GM18508 (cell line): ENCODE measurements around the gene TUBB1.
"Not testable (repeated sequence)": the region's sequence is repeated elsewhere in the genome, so short reads cannot be mapped to it uniquely, and the experiment has no call there.

Experiments
- ATAC-seq: cut with Tn5 transposase; IDR thresholded peaks from one replicate; pipeline ENCODE4 v1.9.1; 2021; ENCODE audit warnings: moderate number of reproducible peaks; ENCODE audit not compliant: insufficient read depth, unreplicated experiment

TUBB1 gene

DNA sequence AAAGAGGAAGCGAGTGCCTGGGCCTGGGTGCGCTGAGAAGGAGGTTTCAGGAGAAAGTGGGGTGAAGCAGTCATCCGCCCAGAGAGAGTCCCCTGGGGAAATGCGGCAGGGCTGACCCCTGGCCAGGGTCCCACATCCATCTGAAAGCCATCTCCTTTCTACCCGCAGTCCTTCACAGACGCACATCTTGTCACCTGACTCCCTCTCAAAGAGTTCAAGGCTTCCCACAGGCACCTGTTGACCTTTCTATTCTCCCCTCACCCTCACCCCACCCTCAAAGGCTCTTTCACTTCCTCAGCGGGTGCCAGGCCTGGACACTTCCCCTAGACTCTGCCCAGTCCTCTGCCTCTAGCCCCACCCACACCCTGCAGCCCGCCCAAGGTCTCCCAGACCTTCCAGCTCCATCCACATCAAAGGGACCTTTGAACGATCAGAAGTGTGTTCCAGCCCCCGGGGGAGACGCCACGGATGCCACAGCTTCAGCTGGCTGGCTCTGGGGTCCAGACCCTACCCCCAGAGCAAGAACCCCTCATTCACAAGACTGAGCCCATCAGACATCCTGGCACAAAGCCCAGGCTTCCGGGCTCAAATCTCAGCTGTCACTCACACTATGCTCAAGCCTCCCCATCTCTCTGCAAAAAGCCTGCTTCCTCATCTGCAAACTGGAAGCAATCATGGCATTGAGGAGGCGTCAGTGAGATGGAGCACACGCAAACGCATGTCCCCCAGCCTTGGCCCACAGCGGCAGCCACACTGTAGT is 14.3 kb upstream of the TUBB1 start:
- ATAC-seq, result peak; percentile 49

- ATAC-seq, result no peak
Measured at GRCh38 chr20:59005523-59006166, 13.6 kb upstream of the TUBB1 start.

- ATAC-seq, result no peak
Measured at GRCh38 chr20:59006167-59006863, 12.9 kb upstream of the TUBB1 start.

DNA sequence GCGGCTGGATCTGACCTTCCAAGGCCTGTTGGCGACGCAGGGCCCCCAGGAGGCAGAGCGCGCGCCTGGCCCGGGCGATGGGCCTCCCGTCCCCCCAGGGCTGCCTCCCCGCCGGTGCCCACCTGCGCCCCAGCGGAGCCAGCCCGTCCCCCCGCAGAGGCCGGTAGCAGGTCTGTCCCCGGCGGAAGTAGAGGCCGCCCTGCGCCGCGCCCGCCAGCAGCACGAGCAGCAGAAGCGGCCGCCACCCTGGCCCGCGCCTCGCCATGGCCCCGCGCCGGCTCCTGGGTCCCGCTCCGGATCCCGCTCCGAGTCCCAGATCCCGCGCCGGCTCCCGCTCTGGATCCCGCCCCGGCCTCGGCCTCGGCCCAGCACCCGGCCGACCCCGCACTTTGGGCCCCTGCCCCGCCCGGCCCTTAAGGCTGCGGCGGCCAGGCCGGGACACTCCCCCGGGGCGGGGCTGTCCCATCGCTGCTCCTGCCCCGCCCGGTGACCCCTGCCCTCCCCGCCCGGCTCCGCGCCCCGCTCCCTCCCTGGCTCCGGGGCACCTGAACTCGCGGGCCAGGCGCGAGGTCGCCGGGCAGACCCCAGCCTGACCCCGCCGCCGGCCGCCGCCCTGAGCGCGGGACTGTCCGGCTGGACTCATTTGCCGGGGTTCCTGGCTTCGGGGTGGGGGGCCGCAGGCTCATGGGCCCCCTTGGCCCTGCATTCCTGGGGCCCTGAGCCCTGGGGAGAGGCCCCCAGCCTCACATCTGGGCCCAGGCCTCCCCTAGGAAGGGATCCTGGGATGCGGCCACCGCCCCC is 12.2 kb upstream of the TUBB1 start, which contains the start of gene CTSZ:
Gene CTSZ (minus strand): TSS at position 391 of the 801 bp plus-strand sequence. CDS start 126 bp downstream, at position 265.
- no peak for ATAC-seq

GRCh38 chr20:59007665-59008511 is 11.3 kb upstream of the TUBB1 start:
- no peak for ATAC-seq

- ATAC-seq, result no peak
Measured at GRCh38 chr20:59008715-59009336, 10.4 kb upstream of the TUBB1 start.

DNA sequence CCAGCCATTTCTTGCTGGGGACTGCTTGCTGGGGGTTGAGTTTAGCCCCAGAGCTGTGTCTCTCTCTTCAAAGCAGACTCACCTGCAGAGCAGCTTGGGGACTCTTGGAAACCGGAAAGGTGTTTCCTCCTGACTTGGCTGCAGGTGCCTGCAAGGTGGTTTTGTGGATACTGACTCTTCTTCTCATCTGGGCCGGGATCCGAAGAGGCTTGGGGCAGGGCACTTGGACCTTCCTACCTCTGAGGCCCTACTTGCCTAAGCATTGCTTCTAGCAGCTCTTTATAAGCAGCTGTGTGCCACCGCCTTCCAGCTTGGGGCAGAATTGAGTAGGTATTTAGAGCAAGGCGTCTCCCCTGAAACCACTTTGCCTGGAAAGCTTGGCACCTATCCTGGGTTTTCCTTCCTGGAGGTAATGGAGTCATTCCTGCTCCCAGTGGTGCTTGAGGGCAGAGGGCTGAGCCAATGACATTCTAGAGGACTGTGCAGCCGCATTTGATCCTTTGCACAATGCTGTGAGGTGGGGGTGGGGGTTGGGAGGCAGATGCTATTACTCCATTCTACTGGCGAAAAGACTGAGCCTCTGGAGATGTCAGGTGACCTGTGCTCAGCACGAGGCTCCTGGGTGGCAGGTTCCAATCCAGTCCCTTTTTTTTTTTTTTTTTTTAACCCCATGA is 8.8 kb upstream of the TUBB1 start:
- ATAC-seq, result no peak

DNA sequence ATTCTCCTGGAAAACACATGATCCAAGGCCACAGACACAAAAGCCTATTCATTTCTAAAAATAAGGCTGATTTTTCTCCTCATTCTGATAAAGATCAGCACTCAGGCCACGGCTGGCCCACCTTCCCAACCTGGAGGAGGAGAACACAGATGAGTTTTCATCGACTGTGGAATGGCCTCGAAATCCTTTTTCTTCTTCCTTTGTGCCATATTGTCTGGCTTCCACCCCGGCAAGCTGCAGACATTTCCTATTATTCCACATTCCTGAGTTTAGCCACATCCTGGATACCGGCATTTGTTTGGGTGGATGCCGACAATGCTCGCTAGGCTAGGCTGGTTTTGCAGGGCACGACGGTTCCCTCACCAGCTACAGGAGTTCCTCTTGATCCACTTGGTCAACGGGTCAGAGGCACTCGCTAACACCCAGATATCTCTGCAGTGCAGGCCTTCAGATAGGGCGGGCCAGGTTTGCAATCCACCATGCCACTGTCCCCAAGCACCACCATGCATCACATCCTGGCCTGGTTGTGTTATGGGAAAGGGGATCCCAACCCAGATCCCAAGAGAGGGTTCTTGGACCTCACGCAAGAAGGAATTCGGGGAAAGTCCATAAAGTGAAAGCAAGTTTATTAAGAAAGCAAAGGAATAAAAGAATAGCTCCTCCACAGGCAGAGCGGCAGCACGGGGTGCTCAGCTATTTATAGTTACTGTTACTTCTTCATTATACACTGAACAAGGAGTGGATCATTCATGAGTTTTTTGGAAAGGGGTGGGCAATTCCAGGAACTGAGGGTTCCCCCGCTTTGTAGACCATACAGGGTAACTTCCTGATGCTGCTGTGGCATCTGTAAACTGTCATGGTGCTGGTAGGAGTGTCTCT is 8.0 kb upstream of the TUBB1 start:
- no peak for ATAC-seq

DNA sequence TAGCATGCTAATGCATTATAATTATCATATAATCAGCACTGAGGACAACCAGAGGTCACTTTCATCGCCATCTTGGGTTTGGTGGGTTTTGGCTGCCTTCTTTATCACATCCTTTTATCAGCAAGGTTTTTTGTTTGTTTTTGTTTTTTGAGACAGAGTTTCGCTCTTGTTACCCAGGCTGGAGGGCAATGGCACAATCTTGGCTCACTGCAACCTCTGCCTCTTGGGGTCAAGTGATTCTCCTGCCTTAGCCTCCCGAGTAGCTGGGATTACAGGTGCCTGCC is 7.4 kb upstream of the TUBB1 start:
- ATAC-seq, result not testable (repeated sequence)

GRCh38 chr20:59013031-59013951 is 5.9 kb upstream of the TUBB1 start:
- ATAC-seq, result no peak

DNA sequence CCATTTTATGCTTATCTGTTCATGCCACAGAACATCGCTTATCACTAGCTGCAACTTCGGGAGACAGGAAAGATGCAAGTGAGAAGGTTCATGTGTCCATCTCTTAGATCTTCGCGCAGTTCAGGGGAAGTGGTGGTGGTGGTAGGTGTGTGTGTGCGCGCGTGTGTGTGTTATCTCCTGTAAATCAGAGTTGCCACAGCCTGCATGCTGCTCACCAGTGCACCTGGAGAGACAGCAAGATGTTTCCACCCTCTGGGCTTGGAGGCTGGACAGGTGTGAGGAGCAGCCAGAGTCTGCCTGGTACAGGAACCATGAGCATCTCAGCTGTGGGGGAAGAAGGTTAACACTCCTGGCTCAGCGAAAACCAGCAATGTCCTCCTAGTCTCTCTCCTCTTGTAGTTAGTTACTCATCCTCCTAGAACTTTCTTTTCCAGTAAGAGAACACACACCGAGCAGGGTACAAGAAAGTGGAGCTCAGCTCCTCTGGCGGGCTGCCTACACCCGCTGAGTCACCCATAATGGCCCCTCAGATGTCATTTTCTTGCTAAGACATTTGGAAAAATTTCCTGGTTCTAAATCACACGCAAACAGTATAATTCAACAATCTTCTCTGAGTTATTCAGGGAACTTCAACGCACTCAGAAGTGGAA is 5.1 kb upstream of the TUBB1 start:
- ATAC-seq, result no peak

- no peak for ATAC-seq
Measured at GRCh38 chr20:59014680-59015389, 4.4 kb upstream of the TUBB1 start.

DNA sequence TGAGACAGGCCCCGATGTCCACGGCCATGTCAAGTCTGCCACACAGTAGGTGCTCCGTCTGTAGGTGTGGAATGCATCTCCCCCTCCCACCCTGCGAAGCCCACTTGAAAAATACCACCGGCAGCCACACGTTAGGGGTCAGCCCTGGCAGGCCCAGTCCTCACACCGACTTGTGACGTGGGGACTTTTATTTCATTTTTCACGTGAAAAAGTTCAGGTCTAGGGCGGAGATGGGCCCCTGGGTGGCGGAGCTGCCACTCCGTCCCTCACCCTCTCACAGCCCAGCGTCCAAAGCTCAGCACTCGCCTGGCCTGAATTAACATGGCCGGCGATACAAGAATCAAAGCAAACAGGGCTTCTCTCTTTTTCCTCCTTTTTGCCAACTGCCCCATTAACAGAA is 3.8 kb upstream of the TUBB1 start:
- ATAC-seq, result no peak

- no peak for ATAC-seq
Measured at GRCh38 chr20:59015812-59016711, 3.2 kb upstream of the TUBB1 start.
